ENCODE measurements around the gene POLR1G.

GRCh38 chr19:45420356-45420755, 13.9 kb downstream of the POLR1G start:
- no peak for TF ChIP-seq MAX (IDR thresholded peaks at IDR 0.05)
- TF ChIP-seq EP300 (IDR thresholded peaks at IDR 0.05; ENCODE audit: borderline replicate concordance): no peak
- no peak for TF ChIP-seq RAD21 (IDR thresholded peaks at IDR 0.05; ENCODE audit: low read depth)

Measured in Ishikawa (cell line).